Endothelial cell of umbilical vein (primary cell): ENCODE data around the gene SHOX. TPM values are rescaled to one million over a fixed set of nuclear protein-coding genes. Genes with fewer than 3 reads are reported as not detected.

ENCODE experiments used
- BruUV-seq: library from RNA; stranded (reverse); fragments of 400-500 nt; replicated peaks from 2 replicates; lab custom pipeline; 2021; lab: Mats Ljungman, UMichigan
- CTCF ChIA-PET: fragments of 300-600, 350-600 bp; sonication (Branson Sonifier 250); formaldehyde crosslinking; loops from one replicate; lab custom pipeline; 2021; ENCODE audit warnings: antibody characterized with exemption, inconsistent platforms; lab: Charles Lee
- POLR2A ChIA-PET: fragments of 300-600, 350-600 bp; sonication (Branson Sonifier 250); formaldehyde crosslinking; loops from one replicate; lab custom pipeline; 2021; ENCODE audit warnings: antibody characterized with exemption, inconsistent platforms; lab: Charles Lee
- DNase-seq: peaks from one replicate; pipeline ENCODE4 v3.0.0-alpha.2; 2011; ENCODE audit warnings: low read depth, low spot score
- FAIRE-seq: peaks from 2 replicates; lab custom pipeline; 2011; peaks lifted over from hg19 to GRCh38; lab: Jason Lieb, UNC
- H2AFZ ChIP-seq: 2 replicates; pipeline ENCODE4 v1.6.0; 2012; ENCODE audit warnings: low read depth, low read length, control low read depth, inconsistent platforms
- H3K27ac ChIP-seq: 2 replicates; pipeline ENCODE4 v1.5.1; 2011; ENCODE audit warnings: low read depth, mild to moderate bottlenecking, control low read depth, low read length, moderate library complexity; ENCODE audit not compliant: insufficient read depth
- H3K27me3 ChIP-seq, 2 experiments: 2 replicates each; pipeline versions ENCODE4 v1.6.0 to v1.6.1; 2011; ENCODE audit warnings: low read length in 2 of 2, mixed read lengths in 1 of 2; ENCODE audit not compliant: control insufficient read depth in 2 of 2, insufficient read depth in 2 of 2
- H3K36me3 ChIP-seq, 2 experiments: 2 replicates in 1 of 2; 3 replicates in 1 of 2; pipeline ENCODE4 v1.5.1; 2011; ENCODE audit warnings: low read length in 2 of 2, mild to moderate bottlenecking in 1 of 2, moderate library complexity in 1 of 2; ENCODE audit not compliant: control insufficient read depth in 2 of 2, insufficient read depth in 2 of 2; ENCODE audit errors: extremely low read depth in 1 of 2
- H3K4me1 ChIP-seq: 3 replicates; pipeline ENCODE4 v1.5.1; 2011; ENCODE audit warnings: mild to moderate bottlenecking, low read length; ENCODE audit not compliant: control insufficient read depth, insufficient read depth; ENCODE audit errors: extremely low read depth
- H3K4me2 ChIP-seq: 2 replicates; pipeline ENCODE4 v1.6.1; 2011; ENCODE audit warnings: low read length, control low read depth, mixed read lengths; ENCODE audit not compliant: insufficient read depth
- H3K4me3 ChIP-seq, 3 experiments: fragments of 200-600 bp in 1 of 3; sonication (generic), shearing (Covaris generic) in 1 of 3; replicated peaks in 1 of 3; 2 replicates each; pipeline ENCODE4 v1.5.1; 2011 to 2016; ENCODE audit warnings: control low read depth in 3 of 3, low read length in 3 of 3, mild to moderate bottlenecking in 2 of 3, inconsistent platforms in 1 of 3, low read depth in 1 of 3, moderate library complexity in 1 of 3; ENCODE audit not compliant: insufficient read depth in 1 of 3
- H3K79me2 ChIP-seq: 2 replicates; pipeline ENCODE4 v1.6.0; 2012; ENCODE audit warnings: low read length, inconsistent platforms; ENCODE audit not compliant: control insufficient read depth, insufficient read depth
- H3K9ac ChIP-seq: replicated peaks from 2 replicates; pipeline ENCODE3; 2011; ENCODE audit warnings: low read length, control low read depth; ENCODE audit not compliant: insufficient read depth; ENCODE audit errors: extremely low read depth
- H3K9me1 ChIP-seq: replicated peaks from 3 replicates; pipeline ENCODE4 v1.6.0; 2011; ENCODE audit warnings: mild to moderate bottlenecking, low read length; ENCODE audit not compliant: control insufficient read depth, insufficient read depth; ENCODE audit errors: extremely low read depth
- H3K9me3 ChIP-seq: replicated peaks from 2 replicates; pipeline ENCODE4 v1.5.1; 2012; ENCODE audit warnings: low read length, inconsistent platforms; ENCODE audit not compliant: control insufficient read depth, insufficient read depth
- H4K20me1 ChIP-seq: replicated peaks from 2 replicates; pipeline ENCODE3; 2011; ENCODE audit warnings: mild to moderate bottlenecking, low read length; ENCODE audit not compliant: control insufficient read depth, insufficient read depth; ENCODE audit errors: extremely low read depth
- CTCF ChIP-seq, 2 donors: IDR thresholded peaks; 1 replicate in 1 of 2; 2 replicates in 1 of 2; pipeline ENCODE4 v1.5.1; 2011; ENCODE audit warnings: low read length in 2 of 2, mild to moderate bottlenecking in 2 of 2, moderate library complexity in 2 of 2, control low read depth in 1 of 2, inconsistent platforms in 1 of 2, low read depth in 1 of 2; ENCODE audit not compliant: insufficient read depth in 1 of 2; ENCODE audit errors: extremely low read depth in 1 of 2
- EZH2 ChIP-seq: IDR thresholded peaks from 2 replicates; pipeline ENCODE4 v1.6.1; 2012; ENCODE audit warnings: borderline replicate concordance, low read depth, mild to moderate bottlenecking, moderate library complexity, low read length, inconsistent platforms; ENCODE audit not compliant: severe bottlenecking
- FOS ChIP-seq: IDR thresholded peaks from 2 replicates; pipeline ENCODE4 v1.6.1; 2011; ENCODE audit warnings: mild to moderate bottlenecking, low read length, moderate library complexity, borderline replicate concordance; ENCODE audit not compliant: insufficient read depth
- GATA2 ChIP-seq: IDR thresholded peaks from 2 replicates; pipeline ENCODE4 v1.7.0; 2011; ENCODE audit warnings: low read depth, mild to moderate bottlenecking, moderate library complexity, mixed read lengths, low read length; ENCODE audit not compliant: insufficient read length, insufficient read depth
- JUN ChIP-seq: IDR thresholded peaks from 2 replicates; pipeline ENCODE4 v1.6.1; 2011; ENCODE audit warnings: borderline replicate concordance, low read depth; ENCODE audit not compliant: insufficient read length, insufficient read depth
- MAX ChIP-seq: IDR thresholded peaks from 2 replicates; pipeline ENCODE4 v1.6.1; 2011; ENCODE audit not compliant: insufficient read depth, insufficient read length
- MYC ChIP-seq: IDR thresholded peaks from one replicate; pipeline ENCODE4 v1.6.1; 2011; ENCODE audit warnings: mild to moderate bottlenecking, low read depth, low read length
- POLR2A ChIP-seq: IDR thresholded peaks from 2 replicates; pipeline ENCODE4 v1.6.1; 2012; ENCODE audit warnings: low read depth, mild to moderate bottlenecking, control low read depth, low read length
- POLR2AphosphoS5 ChIP-seq: IDR thresholded peaks from 2 replicates; pipeline ENCODE4 v1.6.1; 2012; ENCODE audit warnings: low read depth, mild to moderate bottlenecking, control low read depth, low read length, moderate library complexity; ENCODE audit not compliant: insufficient read depth
- dilution Hi-C: fragments of 300-500 bp; cut with MboI; formaldehyde crosslinking; loops from one replicate; pipeline ENCODE4 v1.15.0; 2019; ENCODE audit warnings: low sequenced_read_pairs; ENCODE audit not compliant: extremely low pct_ligation_motif_present
- intact Hi-C: fragments of 100-400 bp; cut with micrococcal nuclease; formaldehyde crosslinking; loops from one replicate; pipeline ENCODE4 v1.10.0; 2022
- polyA plus RNA-seq, 4 experiments: library from polyadenylated mRNA; depleted of rRNA in 3 of 4; stranded (reverse) in 3 of 4; unstranded in 1 of 4; fragments of >200 nt; gene quantifications; 2 replicates each; pipeline versions ENCODE4 v1.2.1 to v1.2.3, GENCODE V29; 2011 to 2012; ENCODE audit warnings: missing spikeins in 1 of 4
- total RNA-seq: library from RNA; stranded (reverse); gene quantifications from 2 replicates; pipeline ENCODE4 v1.2.3, GENCODE V29; 2021

SHOX gene
- total and polyA plus RNA-seq, 2 donors (not counting 3 experiments of a cell fraction or from before 2014, with no cell fraction given) = not detected

- Histone ChIP-seq H3K9me3 (no peaks in the 10 kb centered on the region), H2AFZ (no peak overlapping the region), H3K36me3 (no peaks in the 10 kb centered on the region), H3K4me2 (no peak overlapping the region), H4K20me1 (no peaks in the 10 kb centered on the region), H3K4me3 (no peak overlapping the region), H3K79me2 (no peaks in the 10 kb centered on the region), H3K27ac (no peak overlapping the region), H3K27me3 (peaks cover 28 to 49% of the 10 kb centered on the region in 2 experiments), H3K9ac (no peak overlapping the region), H3K4me1 (no peaks in the 10 kb centered on the region), H3K9me1 (no peaks in the 10 kb centered on the region)
- TF ChIP-seq JUN (no peak), FOS (no peak), EZH2 (no peak), POLR2A (no peak), MAX (no peak), GATA2 (no peak), MYC (no peak), POLR2AphosphoS5 (no peak), CTCF (IDR thresholded peaks at IDR 0.05; ENCODE audit: extremely low read depth in 1 of 2, insufficient read depth in 1 of 2, low read depth in 1 of 2, low read length in 2 of 2) (no peak)
- intact Hi-C loops = no loop called here
- ChIA-PET POLR2A (no interaction called here), CTCF (no interaction called here)
- FAIRE-seq (no peak), DNase-seq (no peak)
- BruUV-seq = no TSS peak
- dilution Hi-C loops = no loop called here
Observed at GRCh38 chrX:630007-630611, 482 bp upstream of the SHOX start.
